Bronchial epithelial cell (primary cell): ENCODE data around the gene ARMH4. TPM values are rescaled to one million over a fixed set of nuclear protein-coding genes. Genes with fewer than 3 reads are reported as not detected.

Experiments used
- DNase-seq: peaks from one replicate; pipeline ENCODE4 v3.0.0-alpha.2; 2010; ENCODE audit warnings: low read depth
- FAIRE-seq: peaks from 2 replicates; lab custom pipeline; 2011; peaks lifted over from hg19 to GRCh38; lab: Jason Lieb, UNC
- H3K27me3 ChIP-seq: 2 replicates; pipeline ENCODE4 v1.5.1; 2011; ENCODE audit warnings: low read length; ENCODE audit not compliant: control insufficient read depth, insufficient read depth
- H3K36me3 ChIP-seq: 2 replicates; pipeline ENCODE4 v1.5.1; 2011; ENCODE audit warnings: low read length; ENCODE audit not compliant: control insufficient read depth, insufficient read depth
- H3K4me3 ChIP-seq: 2 replicates; pipeline ENCODE4 v1.5.1; 2011; ENCODE audit warnings: mild to moderate bottlenecking, low read depth, low read length, control low read depth
- CTCF ChIP-seq: IDR thresholded peaks from 2 replicates; pipeline ENCODE4 v1.5.1; 2011; ENCODE audit warnings: mild to moderate bottlenecking, moderate library complexity, low read length, control low read depth, inconsistent platforms; ENCODE audit not compliant: insufficient read depth, severe bottlenecking
- total RNA-seq: library from RNA; depleted of rRNA; stranded (reverse); fragments of >200 nt; gene quantifications from 2 replicates; pipeline ENCODE4 v1.2.1, GENCODE V29; 2014

The ARMH4 gene
- total RNA-seq, 1 donor from 2014 or later: under 0.01 TPM

- H3K36me3 ChIP-seq: no peaks in the 10 kb centered on the region
- FAIRE-seq (no peak), DNase-seq (no peak)
- TF ChIP-seq CTCF: no peak
- no peak overlapping the region for H3K4me3 ChIP-seq
- H3K27me3 ChIP-seq: no peaks in the 10 kb centered on the region
Observed at GRCh38 chr14:58026219-58026618, 125.8 kb downstream of the ARMH4 start.

- Histone ChIP-seq H3K4me3 (no peak overlapping the region), H3K27me3 (no peaks in the 10 kb centered on the region), H3K36me3 (no peaks in the 10 kb centered on the region)
- FAIRE-seq: no peak
- TF ChIP-seq CTCF: no peak
- DNase-seq: no peak
Observed at GRCh38 chr14:58014778-58015177, 137.2 kb downstream of the ARMH4 start.

- FAIRE-seq: no peak
Observed at GRCh38 chr14:58002618-58003017, 149.4 kb downstream of the ARMH4 start.

GRCh38 chr14:57999979-58000378 is 152.0 kb downstream of the ARMH4 start:
- H3K4me3 ChIP-seq: no peak overlapping the region
- TF ChIP-seq CTCF: no peak
- H3K27me3 ChIP-seq: no peaks in the 10 kb centered on the region
- no peaks in the 10 kb centered on the region for H3K36me3 ChIP-seq
- no peak for DNase-seq
- FAIRE-seq: no peak

More at GRCh38 chr14:58002618-58003017, 149.4 kb downstream of the ARMH4 start:
- no peaks in the 10 kb centered on the region for H3K36me3 ChIP-seq
- TF ChIP-seq CTCF: no peak
- no peak overlapping the region for H3K4me3 ChIP-seq
- no peaks in the 10 kb centered on the region for H3K27me3 ChIP-seq
- DNase-seq: no peak

- Histone ChIP-seq H3K27me3 (no peaks in the 10 kb centered on the region), H3K4me3 (no peak overlapping the region), H3K36me3 (no peaks in the 10 kb centered on the region)
- no peak for FAIRE-seq
- no peak for DNase-seq
- no peak for TF ChIP-seq CTCF
Observed at GRCh38 chr14:57999471-57999870, 152.5 kb downstream of the ARMH4 start.

GRCh38 chr14:57998766-57999165 is 153.2 kb downstream of the ARMH4 start:
- DNase-seq (no peak), FAIRE-seq (no peak)
- no peak for TF ChIP-seq CTCF
- H3K4me3 ChIP-seq: no peak overlapping the region
- no peaks in the 10 kb centered on the region for H3K36me3 ChIP-seq
- H3K27me3 ChIP-seq: no peaks in the 10 kb centered on the region
